HCT116 (cell line): ENCODE data around the gene NCMAP. TPM values are rescaled to one million over a fixed set of nuclear protein-coding genes. Genes with fewer than 3 reads are reported as not detected.

ENCODE experiments used
- ATAC-seq: fragments of 200-7000 bp; cut with Tn5 transposase; 2 replicates; pipeline ENCODE4 v1.9.1; 2020; ENCODE audit warnings: mild to moderate bottlenecking, moderate library complexity
- BruUV-seq: library from RNA; stranded (reverse); fragments of 400-500 nt; replicated peaks from 2 replicates; lab custom pipeline; 2021; lab: Mats Ljungman, UMichigan
- CTCF ChIA-PET: fragments of 300-600 bp; sonication (Branson Sonifier 250); formaldehyde crosslinking; loops from one replicate; lab custom pipeline; 2021; ENCODE audit warnings: antibody characterized with exemption; lab: Charles Lee
- POLR2A ChIA-PET: fragments of 300-600, 350-600 bp; sonication (Branson Sonifier 250); formaldehyde crosslinking; loops from one replicate; lab custom pipeline; 2021; ENCODE audit warnings: antibody characterized with exemption; lab: Charles Lee
- RAD21 ChIA-PET, 2 experiments: fragments of 300-600 bp; sonication (Branson Sonifier 250); formaldehyde crosslinking; loops; one replicate each; lab custom pipeline; 2023; ENCODE audit warnings: low total read pairs in 2 of 2; ENCODE audit not compliant: uncharacterized antibody in 2 of 2, unreplicated experiment in 2 of 2, low non-redundant PET in 1 of 2; lab: Charles Lee
- DNase-seq: peaks from one replicate; pipeline ENCODE4 v3.0.0-alpha.2; 2010; ENCODE audit warnings: low read depth, low spot score
- H2AFZ ChIP-seq: fragments of 200-600 bp; shearing (Covaris generic), sonication (generic); 2 replicates; pipeline ENCODE4 v1.6.1; 2017; ENCODE audit warnings: low read depth, mixed run types, mixed read lengths, antibody characterized with exemption, low read length; ENCODE audit not compliant: poor library complexity, severe bottlenecking
- H3K27ac ChIP-seq: 2 replicates; pipeline ENCODE4 v1.5.1; 2012; ENCODE audit warnings: low read depth, low read length
- H3K27me3 ChIP-seq: fragments of 200-600 bp; sonication (generic); 2 replicates; pipeline ENCODE4 v1.6.1; 2016; ENCODE audit warnings: mixed run types, low read length, mixed read lengths; ENCODE audit not compliant: insufficient read depth
- H3K36me3 ChIP-seq, 2 experiments: fragments of 200-500 bp in 1 of 2; fragments of 200-600 bp in 1 of 2; sonication (Bioruptor generic) in 1 of 2; sonication (generic) in 1 of 2; 2 replicates each; pipeline versions ENCODE4 v1.5.1 to v1.6.1; 2014 to 2016; ENCODE audit warnings: low read length in 2 of 2, inconsistent platforms in 1 of 2, mixed read lengths in 1 of 2, mixed run types in 1 of 2; ENCODE audit not compliant: insufficient read depth in 2 of 2, control insufficient read depth in 1 of 2
- H3K4me1 ChIP-seq, 2 experiments: fragments of 200-600 bp in 1 of 2; sonication (generic) in 1 of 2; 2 replicates each; pipeline versions ENCODE4 v1.5.1 to v1.6.1; 2012 to 2017; ENCODE audit warnings: low read length in 2 of 2, inconsistent platforms in 1 of 2, mild to moderate bottlenecking in 1 of 2, mixed read lengths in 1 of 2, mixed run types in 1 of 2, moderate library complexity in 1 of 2; ENCODE audit not compliant: insufficient read depth in 2 of 2, control insufficient read depth in 1 of 2
- H3K4me2 ChIP-seq: fragments of 200-600 bp; sonication (generic); 2 replicates; pipeline ENCODE4 v1.6.1; 2017; ENCODE audit warnings: mixed run types, low read length, mixed read lengths
- H3K4me3 ChIP-seq, 2 experiments: fragments of 200-600 bp in 1 of 2; sonication (generic) in 1 of 2; replicated peaks in 1 of 2; 2 replicates each; pipeline ENCODE4 v1.5.1; 2011 to 2016; ENCODE audit warnings: low read length in 2 of 2, control low read depth in 1 of 2, low read depth in 1 of 2, mild to moderate bottlenecking in 1 of 2, mixed read lengths in 1 of 2, mixed run types in 1 of 2
- H3K79me2 ChIP-seq: fragments of 200-600 bp; sonication (generic); 2 replicates; pipeline ENCODE4 v1.6.1; 2017; ENCODE audit warnings: mild to moderate bottlenecking, mixed run types, low read length, moderate library complexity, mixed read lengths; ENCODE audit not compliant: insufficient read depth
- H3K9ac ChIP-seq: fragments of 200-600 bp; sonication (generic); 2 replicates; pipeline ENCODE4 v1.6.1; 2016; ENCODE audit warnings: low read length, mixed read lengths
- H3K9me2 ChIP-seq: fragments of 200-600 bp; sonication (generic), shearing (Covaris generic); 2 replicates; pipeline ENCODE4 v1.6.1; 2017; ENCODE audit warnings: mixed run types, mild to moderate bottlenecking, moderate library complexity; ENCODE audit not compliant: insufficient read depth
- H3K9me3 ChIP-seq, 2 experiments: fragments of 200-500 bp in 1 of 2; fragments of 200-600 bp in 1 of 2; sonication (Bioruptor generic) in 1 of 2; sonication (generic) in 1 of 2; 2 replicates each; pipeline ENCODE4 v1.6.1; 2014 to 2017; ENCODE audit warnings: low read length in 2 of 2, mixed read lengths in 2 of 2, inconsistent platforms in 1 of 2, low read depth in 1 of 2, mild to moderate bottlenecking in 1 of 2, mixed run types in 1 of 2, moderate library complexity in 1 of 2; ENCODE audit not compliant: control insufficient read depth in 1 of 2, insufficient read depth in 1 of 2
- H4K20me1 ChIP-seq: fragments of 200-600 bp; sonication (generic), shearing (Covaris generic); 2 replicates; pipeline ENCODE4 v1.6.1; 2017; ENCODE audit warnings: mixed run types, mild to moderate bottlenecking, moderate library complexity; ENCODE audit not compliant: insufficient read depth
- CBX3 ChIP-seq: IDR thresholded peaks from 2 replicates; pipeline ENCODE4 v1.6.1; 2012; ENCODE audit warnings: low read depth
- CEBPB ChIP-seq: IDR thresholded peaks from 2 replicates; pipeline ENCODE4 v1.6.1; 2012; ENCODE audit warnings: low read depth
- EGR1 ChIP-seq: IDR thresholded peaks from 2 replicates; pipeline ENCODE4 v1.6.1; 2012; ENCODE audit warnings: low read depth
- ELF1 ChIP-seq: IDR thresholded peaks from 2 replicates; pipeline ENCODE4 v1.6.1; 2012; ENCODE audit warnings: low read depth, borderline replicate concordance
- EZH2 ChIP-seq: fragments of 200-600 bp; sonication (generic); IDR thresholded peaks from 2 replicates; pipeline ENCODE4 v1.6.1; 2017; ENCODE audit warnings: antibody characterized with exemption, mixed run types
- EZH2phosphoT487 ChIP-seq: fragments of 200-600 bp; IDR thresholded peaks from 2 replicates; pipeline ENCODE4 v1.6.1; 2018; ENCODE audit warnings: antibody characterized with exemption, borderline replicate concordance
- POLR2A ChIP-seq: IDR thresholded peaks from 2 replicates; pipeline ENCODE4 v1.7.0; 2011; ENCODE audit warnings: borderline replicate concordance; ENCODE audit not compliant: insufficient read depth, insufficient read length; ENCODE audit errors: extremely low read depth
- RAD21 ChIP-seq: IDR thresholded peaks from 2 replicates; pipeline ENCODE4 v1.6.1; 2012; ENCODE audit warnings: low read depth, mild to moderate bottlenecking
- REST ChIP-seq: IDR thresholded peaks from 2 replicates; pipeline ENCODE4 v1.6.1; 2012; ENCODE audit warnings: low read depth
- SIN3A ChIP-seq: IDR thresholded peaks from 2 replicates; pipeline ENCODE4 v1.6.1; 2012; ENCODE audit warnings: low read depth
- SP1 ChIP-seq: IDR thresholded peaks from 2 replicates; pipeline ENCODE4 v1.6.1; 2012; ENCODE audit warnings: low read depth
- SRF ChIP-seq: IDR thresholded peaks from 2 replicates; pipeline ENCODE4 v1.6.1; 2012; ENCODE audit warnings: low read depth
- TCF7L2 ChIP-seq: IDR thresholded peaks from 2 replicates; pipeline ENCODE4 v1.7.0; 2011; ENCODE audit warnings: borderline replicate concordance, inconsistent platforms; ENCODE audit not compliant: insufficient read depth, insufficient read length; ENCODE audit errors: extremely low read depth
- YY1 ChIP-seq: IDR thresholded peaks from 2 replicates; pipeline ENCODE4 v1.6.1; 2011; ENCODE audit warnings: low read length, low read depth, moderate library complexity, mild to moderate bottlenecking; ENCODE audit not compliant: insufficient replicate concordance; ENCODE audit errors: extremely low read depth
- ZBTB33 ChIP-seq: IDR thresholded peaks from 2 replicates; pipeline ENCODE4 v1.6.1; 2011; ENCODE audit warnings: mild to moderate bottlenecking, low read length, moderate library complexity; ENCODE audit not compliant: insufficient replicate concordance; ENCODE audit errors: extremely low read depth
- ZFX ChIP-seq: fragments of 450-650 bp; IDR thresholded peaks from 2 replicates; pipeline ENCODE4 v1.6.1; 2017
- intact Hi-C: fragments of 100-400 bp; cut with micrococcal nuclease; formaldehyde crosslinking; loops from 2 replicates; pipeline ENCODE4 v1.10.0; 2022
- total RNA-seq: library from RNA; stranded (reverse); gene quantifications from one replicate; pipeline ENCODE4 v1.2.1, GENCODE V29; 2021; ENCODE audit not compliant: unreplicated experiment
- TF ChIP-seq, protein P1 (sequence below), 3 experiments: fragments of 200-600 bp in 1 of 3; sonication (generic) in 1 of 3; IDR thresholded peaks in 2 of 3; conservative IDR thresholded peaks in 1 of 3; 2 replicates each; pipeline ENCODE4 v1.5.1; 2012 to 2017; ENCODE audit warnings: low read depth in 2 of 3, low read length in 2 of 3, antibody characterized with exemption in 1 of 3, borderline replicate concordance in 1 of 3, control low read depth in 1 of 3, mild to moderate bottlenecking in 1 of 3, mixed read lengths in 1 of 3, mixed run types in 1 of 3, moderate library complexity in 1 of 3; ENCODE audit not compliant: insufficient read depth in 1 of 3

NCMAP gene
- total RNA-seq, 1 experiment from 2014 or later = 0.84 TPM

DNA sequence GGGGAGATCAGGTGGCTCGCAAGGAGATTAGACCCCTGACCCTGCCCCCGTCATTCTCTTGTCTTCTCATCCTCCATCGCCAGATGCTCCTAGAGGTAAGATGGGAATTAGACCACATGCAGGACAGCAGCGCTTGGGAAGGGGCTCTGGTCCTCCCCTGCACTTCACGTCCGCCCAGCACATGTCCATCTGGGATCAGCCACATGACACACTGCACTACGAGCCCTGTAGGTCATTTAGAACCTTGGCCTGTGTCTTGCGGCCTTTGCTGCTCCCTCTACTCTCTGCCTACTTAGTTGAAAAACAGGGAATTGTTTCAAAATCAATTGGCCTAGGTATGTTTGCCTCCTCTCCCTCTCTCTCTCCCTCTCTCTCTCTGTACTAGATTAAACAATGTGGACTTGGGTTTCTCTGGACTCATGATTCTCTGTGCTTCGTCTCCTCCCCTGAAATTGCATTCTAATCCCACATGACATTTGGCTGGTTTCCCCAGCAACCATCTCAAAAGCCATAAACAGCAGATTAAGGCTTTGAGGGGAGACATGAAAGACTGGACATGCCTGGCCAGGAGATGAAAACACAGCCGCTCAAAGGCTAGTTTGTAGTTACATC, 3.8 kb upstream of the NCMAP start:
- H3K27ac ChIP-seq = no peak overlapping the region
- no peak overlapping the region for H2AFZ ChIP-seq
- H3K4me3 ChIP-seq = no peak overlapping the region
- POLR2A ChIA-PET = no interaction called here
- TF ChIP-seq, protein P1, sequence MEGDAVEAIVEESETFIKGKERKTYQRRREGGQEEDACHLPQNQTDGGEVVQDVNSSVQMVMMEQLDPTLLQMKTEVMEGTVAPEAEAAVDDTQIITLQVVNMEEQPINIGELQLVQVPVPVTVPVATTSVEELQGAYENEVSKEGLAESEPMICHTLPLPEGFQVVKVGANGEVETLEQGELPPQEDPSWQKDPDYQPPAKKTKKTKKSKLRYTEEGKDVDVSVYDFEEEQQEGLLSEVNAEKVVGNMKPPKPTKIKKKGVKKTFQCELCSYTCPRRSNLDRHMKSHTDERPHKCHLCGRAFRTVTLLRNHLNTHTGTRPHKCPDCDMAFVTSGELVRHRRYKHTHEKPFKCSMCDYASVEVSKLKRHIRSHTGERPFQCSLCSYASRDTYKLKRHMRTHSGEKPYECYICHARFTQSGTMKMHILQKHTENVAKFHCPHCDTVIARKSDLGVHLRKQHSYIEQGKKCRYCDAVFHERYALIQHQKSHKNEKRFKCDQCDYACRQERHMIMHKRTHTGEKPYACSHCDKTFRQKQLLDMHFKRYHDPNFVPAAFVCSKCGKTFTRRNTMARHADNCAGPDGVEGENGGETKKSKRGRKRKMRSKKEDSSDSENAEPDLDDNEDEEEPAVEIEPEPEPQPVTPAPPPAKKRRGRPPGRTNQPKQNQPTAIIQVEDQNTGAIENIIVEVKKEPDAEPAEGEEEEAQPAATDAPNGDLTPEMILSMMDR (IDR thresholded peaks at IDR 0.05 in 2 of 3, conservative IDR thresholded peaks at IDR 0.05 in 1 of 3; ENCODE audit: borderline replicate concordance in 1 of 3, insufficient read depth in 1 of 3, low read depth in 2 of 3, low read length in 2 of 3) = no peak
- TF ChIP-seq EGR1 (no peak), POLR2A (no peak), RAD21 (no peak), EZH2phosphoT487 (no peak), ZBTB33 (no peak), SP1 (no peak), CEBPB (no peak), REST (no peak), YY1 (no peak), EZH2 (no peak), TCF7L2 (no peak), ZFX (no peak), SRF (no peak), SIN3A (no peak), CBX3 (no peak), ELF1 (no peak)
- H4K20me1 ChIP-seq = no peaks in the 10 kb centered on the region
- no peaks in the 10 kb centered on the region for H3K27me3 ChIP-seq
- H3K9me2 ChIP-seq = no peaks in the 10 kb centered on the region
- no peak overlapping the region for H3K4me2 ChIP-seq
- intact Hi-C loops = no loop called here
- no peaks in the 10 kb centered on the region for H3K79me2 ChIP-seq
- no peaks in the 10 kb centered on the region for H3K36me3 ChIP-seq
- no peak overlapping the region for H3K9ac ChIP-seq
- CTCF ChIA-PET = no interaction called here
- H3K9me3 ChIP-seq = no peaks in the 10 kb centered on the region
- RAD21 ChIA-PET = no interaction called here
- peaks cover 7 to 16% of the 10 kb centered on the region in 2 experiments; a peak in 3 of 4 replicates for H3K4me1 ChIP-seq
- no peak for DNase-seq
- no peak for ATAC-seq
- BruUV-seq = no TSS peak
